K562 (cell line): ENCODE measurements around the gene TCAF1. TPM values are rescaled to one million over a fixed set of nuclear protein-coding genes. Genes with fewer than 3 reads are reported as not detected.

Source experiments
- ATF6 ChIP-seq: sonication (generic); formaldehyde crosslinking; IDR thresholded peaks from 2 replicates; pipeline ENCODE4 v1.4.0; 2020; ENCODE audit warnings: mild to moderate bottlenecking, missing genetic modification reagents
- BRD9 ChIP-seq: fragments of 450-650 bp; IDR thresholded peaks from 2 replicates; pipeline ENCODE4 v1.6.1; 2018; ENCODE audit warnings: low read depth; ENCODE audit not compliant: partially characterized antibody
- CBX5 ChIP-seq: IDR thresholded peaks from 2 replicates; pipeline ENCODE4 v1.6.1; 2014; ENCODE audit warnings: low read depth, borderline replicate concordance
- CREBBP ChIP-seq: IDR thresholded peaks from one replicate; pipeline ENCODE4 v1.6.1; 2012; ENCODE audit warnings: low read depth, mild to moderate bottlenecking, control low read depth, inconsistent platforms, low read length
- ELF1 ChIP-seq: fragments of 200-800 bp; sonication (Bioruptor generic); IDR thresholded peaks from 2 replicates; pipeline ENCODE4 v1.6.1; 2016; ENCODE audit warnings: missing genetic modification characterization, missing compliant biosample characterization
- IRF2 ChIP-seq: sonication (generic); formaldehyde crosslinking; IDR thresholded peaks from 2 replicates; pipeline ENCODE4 v1.8.1; 2022; ENCODE audit warnings: mild to moderate bottlenecking, missing genetic modification reagents
- NR3C1 ChIP-seq: sonication (generic); formaldehyde crosslinking; IDR thresholded peaks from 2 replicates; pipeline ENCODE4 v1.8.1; 2022; ENCODE audit warnings: missing genetic modification reagents
- TARDBP ChIP-seq: fragments of 450-650 bp; IDR thresholded peaks from 2 replicates; pipeline ENCODE4 v1.6.1; 2016
- THAP12 ChIP-seq: fragments of 250-450 bp; sonication (Bioruptor Pico); IDR thresholded peaks from 2 replicates; pipeline ENCODE4 v1.9.0; 2021; ENCODE audit warnings: mild to moderate bottlenecking, inconsistent platforms
- TRIM24 ChIP-seq, 2 experiments: fragments of 450-650 bp; IDR thresholded peaks; 2 replicates each; pipeline ENCODE4 v1.6.1; 2016
- ZFP30 ChIP-seq: fragments of 250-450 bp; sonication (Bioruptor Pico); IDR thresholded peaks from 2 replicates; pipeline ENCODE4 v1.8.0; 2022; ENCODE audit warnings: moderate library complexity, mild to moderate bottlenecking, inconsistent platforms, borderline replicate concordance
- ZKSCAN3 ChIP-seq: fragments of 250-450 bp; sonication (Bioruptor Pico); IDR thresholded peaks from 2 replicates; pipeline ENCODE4 v1.4.0; 2020
- ZNF354B ChIP-seq: fragments of 250-450 bp; sonication (Bioruptor Pico); IDR thresholded peaks from 2 replicates; pipeline ENCODE4 v1.4.0; 2020
- ZNF384 ChIP-seq: IDR thresholded peaks from 2 replicates; pipeline ENCODE4 v1.6.1; 2012; ENCODE audit warnings: low read depth, low read length, improper control_type of control experiment
- ZNF584 ChIP-seq: fragments of 200-800 bp; sonication (Bioruptor generic); IDR thresholded peaks from 2 replicates; pipeline ENCODE4 v1.6.1; 2016; ENCODE audit warnings: low read depth, mild to moderate bottlenecking, missing genetic modification characterization, missing compliant biosample characterization
- polyA plus RNA-seq, 8 experiments: library from polyadenylated mRNA; depleted of rRNA in 4 of 8; stranded (reverse) in 5 of 8; unstranded in 3 of 8; fragments of >200 nt; fragmentation: Nextera tagmentation in 2 of 8; fragmentation: Illumina TruSeq in 1 of 8; extraction: Ambion mirVana in 2 of 8; extraction: Trizol in 1 of 8; gene quantifications; 2 replicates each; pipeline versions ENCODE4 v1.2.1 to v1.2.3, GENCODE V29; 2011 to 2014; ENCODE audit warnings: inconsistent platforms in 1 of 8, missing spikeins in 1 of 8
- total RNA-seq, 7 experiments: library from RNA; depleted of rRNA in 6 of 7; stranded (reverse); fragments of >200 nt in 6 of 7; fragmentation: Illumina TruSeq in 2 of 7; extraction: Trizol in 2 of 7; gene quantifications; 2 replicates each; pipeline versions ENCODE4 v1.2.1 to v1.2.3, GENCODE V29; 2011 to 2021; ENCODE audit warnings: low replicate concordance in 1 of 7
- TF ChIP-seq, protein P1 (sequence below): fragments of 250-450 bp; sonication (Bioruptor Pico); IDR thresholded peaks from 2 replicates; pipeline ENCODE4 v1.8.0; 2021; ENCODE audit warnings: moderate library complexity, mild to moderate bottlenecking, inconsistent platforms
- TF ChIP-seq, protein P2 (sequence below): fragments of 450-650 bp; IDR thresholded peaks from 2 replicates; pipeline ENCODE4 v1.6.1; 2017; ENCODE audit warnings: mild to moderate bottlenecking, moderate library complexity
- TF ChIP-seq, protein P3 (sequence below): sonication (generic); formaldehyde crosslinking; IDR thresholded peaks from 2 replicates; pipeline ENCODE4 v1.8.0; 2022; ENCODE audit warnings: missing genetic modification reagents, mild to moderate bottlenecking, moderate library complexity, borderline replicate concordance

The TCAF1 gene
- total and polyA plus RNA-seq, 9 of the 15 experiments (the other 6 are each of a cell fraction or from before 2014, with no cell fraction given), result 6.2 to 52.2 (median 24.4) TPM

DNA sequence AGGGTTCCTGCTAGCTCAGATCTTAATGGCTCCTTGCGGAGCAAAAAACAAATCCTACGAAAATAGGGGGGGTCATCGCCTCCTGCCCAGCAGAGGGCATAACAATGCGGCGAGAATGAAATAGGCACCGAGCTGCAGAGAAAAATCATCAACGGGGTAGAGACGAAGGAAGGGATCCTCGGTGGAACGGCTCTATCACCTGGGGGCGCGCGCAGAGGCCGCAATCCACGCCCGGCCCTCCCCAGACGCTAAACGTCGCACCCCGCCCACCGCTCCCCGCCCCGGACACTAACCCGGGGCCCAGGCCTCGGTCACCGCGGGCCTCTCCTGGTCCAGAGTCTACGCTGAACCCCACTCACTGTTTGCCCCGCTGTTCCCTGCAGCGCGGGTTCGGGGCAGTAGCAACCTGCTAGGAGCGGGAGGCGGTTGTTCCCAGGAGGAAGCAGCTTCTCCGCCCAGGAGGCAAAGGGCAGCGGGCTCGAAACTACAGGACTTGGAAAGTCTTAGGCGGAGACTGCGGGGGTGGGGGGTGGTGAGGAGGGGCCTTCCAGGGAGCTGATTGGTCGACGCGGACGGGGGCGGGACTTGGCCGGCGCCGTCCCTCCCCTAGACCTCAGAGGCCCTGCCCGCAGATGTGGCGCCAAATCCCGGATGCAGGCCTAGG is at the start of gene TCAF1 (continued):
- TF ChIP-seq ATF6 (0 out of 2 replicates have a peak, but pooled peaks have one; percentile 67), ZNF384 (no peak), TARDBP (peak; percentile 35; the same call in 1 of the 2 replicates), ZKSCAN3 (CRISPR knock-in tag) (no peak), CBX5 (no peak), THAP12 (no peak), ZNF354B (no peak), IRF2 (no peak), ZFP30 (no peak), TRIM24 (IDR thresholded peaks at IDR 0.05) (peak in 1 of 2 experiments; percentile 69; a peak in 2 of 4 replicates), ZNF584 (CRISPR knock-in tag) (no peak), CREBBP (no peak), BRD9 (peak; percentile 81), NR3C1 (no peak), ELF1 (tag) (peak; percentile 32; the same call in 1 of the 2 replicates)
- TF ChIP-seq, protein P1, sequence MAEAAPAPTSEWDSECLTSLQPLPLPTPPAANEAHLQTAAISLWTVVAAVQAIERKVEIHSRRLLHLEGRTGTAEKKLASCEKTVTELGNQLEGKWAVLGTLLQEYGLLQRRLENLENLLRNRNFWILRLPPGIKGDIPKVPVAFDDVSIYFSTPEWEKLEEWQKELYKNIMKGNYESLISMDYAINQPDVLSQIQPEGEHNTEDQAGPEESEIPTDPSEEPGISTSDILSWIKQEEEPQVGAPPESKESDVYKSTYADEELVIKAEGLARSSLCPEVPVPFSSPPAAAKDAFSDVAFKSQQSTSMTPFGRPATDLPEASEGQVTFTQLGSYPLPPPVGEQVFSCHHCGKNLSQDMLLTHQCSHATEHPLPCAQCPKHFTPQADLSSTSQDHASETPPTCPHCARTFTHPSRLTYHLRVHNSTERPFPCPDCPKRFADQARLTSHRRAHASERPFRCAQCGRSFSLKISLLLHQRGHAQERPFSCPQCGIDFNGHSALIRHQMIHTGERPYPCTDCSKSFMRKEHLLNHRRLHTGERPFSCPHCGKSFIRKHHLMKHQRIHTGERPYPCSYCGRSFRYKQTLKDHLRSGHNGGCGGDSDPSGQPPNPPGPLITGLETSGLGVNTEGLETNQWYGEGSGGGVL (CRISPR knock-in tag), result no peak
- TF ChIP-seq, protein P2, sequence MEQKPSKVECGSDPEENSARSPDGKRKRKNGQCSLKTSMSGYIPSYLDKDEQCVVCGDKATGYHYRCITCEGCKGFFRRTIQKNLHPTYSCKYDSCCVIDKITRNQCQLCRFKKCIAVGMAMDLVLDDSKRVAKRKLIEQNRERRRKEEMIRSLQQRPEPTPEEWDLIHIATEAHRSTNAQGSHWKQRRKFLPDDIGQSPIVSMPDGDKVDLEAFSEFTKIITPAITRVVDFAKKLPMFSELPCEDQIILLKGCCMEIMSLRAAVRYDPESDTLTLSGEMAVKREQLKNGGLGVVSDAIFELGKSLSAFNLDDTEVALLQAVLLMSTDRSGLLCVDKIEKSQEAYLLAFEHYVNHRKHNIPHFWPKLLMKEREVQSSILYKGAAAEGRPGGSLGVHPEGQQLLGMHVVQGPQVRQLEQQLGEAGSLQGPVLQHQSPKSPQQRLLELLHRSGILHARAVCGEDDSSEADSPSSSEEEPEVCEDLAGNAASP, result no peak
- TF ChIP-seq, protein P3, sequence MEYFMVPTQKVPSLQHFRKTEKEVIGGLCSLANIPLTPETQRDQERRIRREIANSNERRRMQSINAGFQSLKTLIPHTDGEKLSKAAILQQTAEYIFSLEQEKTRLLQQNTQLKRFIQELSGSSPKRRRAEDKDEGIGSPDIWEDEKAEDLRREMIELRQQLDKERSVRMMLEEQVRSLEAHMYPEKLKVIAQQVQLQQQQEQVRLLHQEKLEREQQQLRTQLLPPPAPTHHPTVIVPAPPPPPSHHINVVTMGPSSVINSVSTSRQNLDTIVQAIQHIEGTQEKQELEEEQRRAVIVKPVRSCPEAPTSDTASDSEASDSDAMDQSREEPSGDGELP (CRISPR knock-in tag), result peak; percentile 92
